Measurements from ENCODE around the gene TMEM9B. TPM values are rescaled to one million over a fixed set of nuclear protein-coding genes. Genes with fewer than 3 reads are reported as not detected.
A peak's percentile ranks its signal among the peaks of the same experiment; 100 is the strongest.

The TMEM9B gene
- total RNA-seq, 1 donor from 2014 or later: 19.4 TPM

DNA sequence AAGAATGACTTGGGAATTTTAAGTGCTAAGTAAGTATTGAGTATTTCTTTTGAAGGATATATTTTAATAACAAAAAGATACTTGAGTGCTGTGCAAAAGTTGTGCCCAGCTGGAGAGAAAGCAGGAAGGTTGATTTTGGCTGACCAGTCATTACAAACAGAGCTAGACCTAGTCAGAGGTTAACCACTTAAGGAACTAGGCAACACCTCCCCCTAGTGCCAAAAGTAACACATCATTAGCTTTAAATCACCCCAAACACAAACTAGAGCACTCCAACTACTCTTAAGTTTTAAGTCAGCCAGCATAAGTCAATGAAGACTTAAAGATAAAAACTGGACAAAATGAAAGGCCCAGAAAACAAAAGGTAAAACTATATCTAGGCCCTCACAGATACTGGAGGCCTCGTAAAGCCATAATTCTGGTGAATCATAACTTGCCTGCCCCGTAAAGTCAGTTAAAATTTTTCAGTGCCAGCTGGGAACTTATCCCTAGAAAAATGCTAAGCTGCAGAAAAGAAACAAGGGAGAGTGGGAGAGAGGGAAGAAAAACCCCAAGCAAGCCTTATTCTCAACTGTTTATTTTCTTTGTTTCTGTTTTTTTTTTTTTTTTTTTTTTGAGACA is 4.6 kb downstream of the TMEM9B start:
- no peak for TF ChIP-seq CTCF (IDR thresholded peaks at IDR 0.05; ENCODE audit: unreplicated experiment)
- peak overlapping the region; percentile 37 for H3K27ac Mint-ChIP-seq
- H3K4me3 Mint-ChIP-seq: no peak overlapping the region
- H3K4me1 Mint-ChIP-seq: peaks cover 16% of the 10 kb centered on the region
- no peaks in the 10 kb centered on the region for H3K9me3 Mint-ChIP-seq
- no peaks in the 10 kb centered on the region for H3K27me3 Mint-ChIP-seq (ENCODE audit: low read depth)
- peaks cover 9% of the 10 kb centered on the region for H3K36me3 Mint-ChIP-seq
- DNase-seq (ENCODE audit: low spot score in 2 of 2, unreplicated experiment in 2 of 2): no peak

GRCh38 chr11:8956860-8957259 is 7.4 kb downstream of the TMEM9B start:
- H3K4me3 Mint-ChIP-seq: no peak overlapping the region
- no peaks in the 10 kb centered on the region for H3K27me3 Mint-ChIP-seq (ENCODE audit: low read depth)
- DNase-seq (ENCODE audit: low spot score in 2 of 2, unreplicated experiment in 2 of 2): no peak
- peaks cover 3% of the 10 kb centered on the region for H3K4me1 Mint-ChIP-seq
- no peak overlapping the region for H3K27ac Mint-ChIP-seq
- peaks cover 15% of the 10 kb centered on the region for H3K36me3 Mint-ChIP-seq
- no peak for TF ChIP-seq CTCF (IDR thresholded peaks at IDR 0.05; ENCODE audit: unreplicated experiment)
- no peaks in the 10 kb centered on the region for H3K9me3 Mint-ChIP-seq

- H3K36me3 Mint-ChIP-seq: peaks cover 21% of the 10 kb centered on the region
- no peak for DNase-seq (ENCODE audit: low spot score in 2 of 2, unreplicated experiment in 2 of 2)
- H3K4me3 Mint-ChIP-seq: no peak overlapping the region
- TF ChIP-seq CTCF (IDR thresholded peaks at IDR 0.05; ENCODE audit: unreplicated experiment): no peak
- no peaks in the 10 kb centered on the region for H3K4me1 Mint-ChIP-seq
- no peaks in the 10 kb centered on the region for H3K27me3 Mint-ChIP-seq (ENCODE audit: low read depth)
- H3K27ac Mint-ChIP-seq: no peak overlapping the region
- H3K9me3 Mint-ChIP-seq: peaks cover 4% of the 10 kb centered on the region
These were observed 15.4 kb downstream of the TMEM9B start for GRCh38 chr11:8948886-8949285.

- DNase-seq (ENCODE audit: low spot score in 2 of 2, unreplicated experiment in 2 of 2): no peak
- H3K36me3 Mint-ChIP-seq: peaks cover 17% of the 10 kb centered on the region
- no peaks in the 10 kb centered on the region for H3K27me3 Mint-ChIP-seq (ENCODE audit: low read depth)
- H3K4me1 Mint-ChIP-seq: peaks cover 6% of the 10 kb centered on the region
- TF ChIP-seq CTCF (IDR thresholded peaks at IDR 0.05; ENCODE audit: unreplicated experiment): no peak
- no peak overlapping the region for H3K4me3 Mint-ChIP-seq
- H3K27ac Mint-ChIP-seq: no peak overlapping the region
- peaks cover 4% of the 10 kb centered on the region for H3K9me3 Mint-ChIP-seq
These were observed 16.9 kb downstream of the TMEM9B start for GRCh38 chr11:8947230-8947943.

DNA sequence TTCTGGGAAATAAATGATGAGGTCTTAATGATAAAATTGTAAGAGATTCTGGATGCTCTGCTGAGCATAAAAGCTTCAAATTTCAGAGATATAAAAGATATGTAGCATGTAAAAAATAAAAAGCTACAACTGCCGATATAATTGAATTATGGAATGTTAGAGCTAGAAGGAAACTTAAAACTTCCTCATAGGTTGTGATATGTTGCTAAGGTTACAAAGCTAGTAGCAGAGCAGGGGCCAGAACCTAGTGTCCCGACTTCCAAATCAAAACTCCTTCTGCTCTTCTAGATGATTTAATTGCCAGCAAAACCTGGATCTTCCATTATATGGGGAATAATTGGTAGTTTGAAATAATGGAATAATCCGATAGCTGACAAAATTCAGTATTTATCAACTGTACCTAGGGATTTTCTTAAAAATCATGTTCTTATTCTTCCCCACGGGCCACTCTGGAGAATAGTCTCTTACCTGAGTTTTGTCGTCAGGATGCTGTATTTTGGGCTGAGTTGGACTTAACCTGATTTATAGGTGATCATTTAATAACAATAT is 21.6 kb downstream of the TMEM9B start, which contains the start of gene ASCL3:
Gene ASCL3 (minus strand): TSS at position 499 of the 549 bp plus-strand sequence. CDS start 4,855 bp downstream, outside the sequence.
- no peak for TF ChIP-seq CTCF (IDR thresholded peaks at IDR 0.05; ENCODE audit: unreplicated experiment)
- H3K36me3 Mint-ChIP-seq: peaks cover 4% of the 10 kb centered on the region
- no peak within 1 kb of the TSS for H3K4me3 Mint-ChIP-seq
- peaks cover 4% of the 10 kb centered on the region for H3K9me3 Mint-ChIP-seq
- DNase-seq (ENCODE audit: low spot score in 2 of 2, unreplicated experiment in 2 of 2): no peak
- peaks cover 9% of the 10 kb centered on the region for H3K4me1 Mint-ChIP-seq
- H3K27me3 Mint-ChIP-seq (ENCODE audit: low read depth): no peaks in the 10 kb centered on the region
- no peak within 1 kb of the TSS for H3K27ac Mint-ChIP-seq
